WTC11 (cell line): ENCODE measurements around the gene NETO1. TPM values are rescaled to one million over a fixed set of nuclear protein-coding genes. Genes with fewer than 3 reads are reported as not detected.

ENCODE experiments used
- ATAC-seq: fragments of 200-7000 bp; cut with Tn5 transposase; 2 replicates; pipeline ENCODE4 v1.10.0; 2021; ENCODE audit warnings: mild to moderate bottlenecking, moderate library complexity
- CTCF ChIA-PET: fragments of 300-600 bp; sonication (Branson Sonifier 250); formaldehyde crosslinking; loops from one replicate; lab custom pipeline; 2021; ENCODE audit warnings: antibody characterized with exemption; lab: Charles Lee
- POLR2A ChIA-PET: fragments of 350-600 bp; sonication (Branson Sonifier 250); formaldehyde crosslinking; loops from one replicate; lab custom pipeline; 2021; ENCODE audit warnings: antibody characterized with exemption; lab: Charles Lee
- DNase-seq: peaks from one replicate; pipeline ENCODE4 v3.0.0; 2021; ENCODE audit warnings: low spot score
- H3K27ac Mint-ChIP-seq: 2 replicates; pipeline ENCODE4 v1.8.0; 2021; ENCODE audit warnings: mixed read lengths
- H3K27me3 Mint-ChIP-seq: 2 replicates; pipeline ENCODE4 v1.8.0; 2021; ENCODE audit warnings: low read depth, mild to moderate bottlenecking, moderate library complexity, mixed read lengths
- H3K36me3 Mint-ChIP-seq: 2 replicates; pipeline ENCODE4 v1.8.0; 2021; ENCODE audit warnings: mixed read lengths
- H3K4me1 Mint-ChIP-seq: 2 replicates; pipeline ENCODE4 v1.8.0; 2022; ENCODE audit warnings: mixed read lengths
- H3K4me3 Mint-ChIP-seq: 2 replicates; pipeline ENCODE4 v1.8.0; 2021; ENCODE audit warnings: mild to moderate bottlenecking, moderate library complexity, mixed read lengths
- H3K9me3 Mint-ChIP-seq: 2 replicates; pipeline ENCODE4 v1.8.0; 2021; ENCODE audit warnings: mixed read lengths
- ATF2 ChIP-seq: sonication (generic); formaldehyde crosslinking; IDR thresholded peaks from 2 replicates; pipeline ENCODE4 v1.8.1; 2022; ENCODE audit warnings: low read depth, missing genetic modification reagents, borderline replicate concordance
- CBFB ChIP-seq: sonication (generic); formaldehyde crosslinking; IDR thresholded peaks from 2 replicates; pipeline ENCODE4 v1.8.1; 2022; ENCODE audit warnings: mild to moderate bottlenecking, low read depth, missing genetic modification reagents
- ELF4 ChIP-seq: sonication (generic); formaldehyde crosslinking; IDR thresholded peaks from 2 replicates; pipeline ENCODE4 v1.8.1; 2022; ENCODE audit warnings: low read depth, mild to moderate bottlenecking, moderate library complexity, missing genetic modification reagents
- FOXK1 ChIP-seq: sonication (generic); formaldehyde crosslinking; IDR thresholded peaks from 2 replicates; pipeline ENCODE4 v1.8.0; 2022; ENCODE audit warnings: mild to moderate bottlenecking, moderate library complexity, missing genetic modification reagents
- IRF2 ChIP-seq: sonication (generic); formaldehyde crosslinking; IDR thresholded peaks from 2 replicates; pipeline ENCODE4 v1.8.0; 2022; ENCODE audit warnings: low read depth, missing genetic modification reagents, borderline replicate concordance
- JUN ChIP-seq: sonication (generic); formaldehyde crosslinking; IDR thresholded peaks from 2 replicates; pipeline ENCODE4 v1.8.0; 2023; ENCODE audit warnings: mild to moderate bottlenecking, missing genetic modification reagents
- MLX ChIP-seq: sonication (generic); formaldehyde crosslinking; IDR thresholded peaks from 2 replicates; pipeline ENCODE4 v1.8.1; 2023; ENCODE audit warnings: mild to moderate bottlenecking, missing genetic modification reagents, moderate library complexity
- MYBL2 ChIP-seq: sonication (generic); formaldehyde crosslinking; IDR thresholded peaks from 2 replicates; pipeline ENCODE4 v1.8.1; 2023; ENCODE audit warnings: mild to moderate bottlenecking, moderate library complexity, missing genetic modification reagents
- NFE2L1 ChIP-seq: sonication (generic); formaldehyde crosslinking; IDR thresholded peaks from 2 replicates; pipeline ENCODE4 v1.8.1; 2023; ENCODE audit warnings: missing genetic modification reagents
- NFYB ChIP-seq: sonication (generic); formaldehyde crosslinking; conservative IDR thresholded peaks from 2 replicates; pipeline ENCODE4 v1.8.0; 2022; ENCODE audit warnings: low read depth, missing genetic modification reagents
- NR1H2 ChIP-seq: sonication (generic); formaldehyde crosslinking; IDR thresholded peaks from 2 replicates; pipeline ENCODE4 v1.9.0; 2021; ENCODE audit warnings: mild to moderate bottlenecking, moderate library complexity, missing genetic modification reagents
- NR2C2 ChIP-seq: sonication (generic); formaldehyde crosslinking; IDR thresholded peaks from 2 replicates; pipeline ENCODE4 v1.8.0; 2022; ENCODE audit warnings: mild to moderate bottlenecking, missing genetic modification reagents
- OVOL2 ChIP-seq: fragments of 250-450 bp; sonication (Bioruptor Pico); IDR thresholded peaks from 2 replicates; pipeline ENCODE4 v1.9.0; 2021; ENCODE audit warnings: mild to moderate bottlenecking, borderline replicate concordance
- RELA ChIP-seq: sonication (generic); formaldehyde crosslinking; IDR thresholded peaks from 2 replicates; pipeline ENCODE4 v1.8.1; 2022; ENCODE audit warnings: missing genetic modification reagents, mild to moderate bottlenecking, borderline replicate concordance
- SOX15 ChIP-seq: fragments of 250-450 bp; sonication (Bioruptor Pico); IDR thresholded peaks from 2 replicates; pipeline ENCODE4 v1.9.0; 2021; ENCODE audit warnings: mild to moderate bottlenecking
- TCF7 ChIP-seq: sonication (generic); formaldehyde crosslinking; IDR thresholded peaks from 2 replicates; pipeline ENCODE4 v1.8.0; 2022; ENCODE audit warnings: mild to moderate bottlenecking, low read depth, missing genetic modification reagents, moderate library complexity
- USF2 ChIP-seq: sonication (generic); formaldehyde crosslinking; IDR thresholded peaks from 2 replicates; pipeline ENCODE4 v1.8.1; 2023; ENCODE audit warnings: mild to moderate bottlenecking, missing genetic modification reagents, moderate library complexity
- ZBTB43 ChIP-seq: sonication (generic); formaldehyde crosslinking; IDR thresholded peaks from 2 replicates; pipeline ENCODE4 v1.8.1; 2023; ENCODE audit warnings: mild to moderate bottlenecking, missing genetic modification reagents
- ZNF281 ChIP-seq: sonication (generic); formaldehyde crosslinking; IDR thresholded peaks from 2 replicates; pipeline ENCODE4 v1.8.0; 2023; ENCODE audit warnings: mild to moderate bottlenecking, missing genetic modification reagents
- ZNF671 ChIP-seq: fragments of 250-450 bp; sonication (Bioruptor Pico); IDR thresholded peaks from 2 replicates; pipeline ENCODE4 v1.8.0; 2021; ENCODE audit warnings: mild to moderate bottlenecking
- total RNA-seq: library from RNA; stranded (reverse); gene quantifications from 3 replicates; pipeline ENCODE4 v1.2.3, GENCODE V29; 2021
- TF ChIP-seq, protein P1 (sequence below): fragments of 250-450 bp; sonication (Bioruptor Pico); IDR thresholded peaks from 2 replicates; pipeline ENCODE4 v1.9.0; 2021; ENCODE audit warnings: moderate library complexity, mild to moderate bottlenecking, inconsistent platforms, borderline replicate concordance

NETO1 gene
- total RNA-seq, 1 experiment from 2014 or later: 33.1 TPM

DNA sequence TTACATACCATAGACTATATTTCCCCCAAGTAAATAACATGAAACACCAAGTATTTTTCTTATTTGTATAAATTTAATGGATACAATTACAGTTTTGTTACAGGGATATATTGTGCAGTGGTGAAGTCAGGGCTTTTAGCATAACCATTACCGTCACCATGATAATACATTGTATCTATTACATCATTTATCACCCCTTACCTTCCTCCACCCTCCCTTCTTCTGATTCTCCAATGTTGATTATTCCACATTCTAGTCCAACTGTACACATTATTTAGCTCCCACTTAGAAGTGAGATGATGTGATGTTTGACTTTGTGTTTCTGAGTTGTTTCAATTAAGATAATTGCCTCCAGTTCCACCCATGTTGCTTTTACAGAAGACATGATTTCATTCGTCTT is 35.2 kb upstream of the NETO1 start:
- Mint-ChIP-seq H3K9me3 (no peaks in the 10 kb centered on the region), H3K36me3 (no peaks in the 10 kb centered on the region), H3K27me3 (no peaks in the 10 kb centered on the region), H3K27ac (no peak overlapping the region), H3K4me3 (no peak overlapping the region), H3K4me1 (no peaks in the 10 kb centered on the region)
- no peak for TF ChIP-seq FOXK1 (CRISPR knock-in tag)
- TF ChIP-seq ZBTB43: no peak
- TF ChIP-seq IRF2: no peak
- TF ChIP-seq SOX15 (CRISPR knock-in tag): no peak
- TF ChIP-seq TCF7 (CRISPR knock-in tag): no peak
- no peak for TF ChIP-seq ATF2 (CRISPR knock-in tag)
- no peak for TF ChIP-seq JUN
- no peak for TF ChIP-seq RELA (CRISPR knock-in tag)
- POLR2A ChIA-PET: no interaction called here
- DNase-seq: no peak
- CTCF ChIA-PET: no interaction called here
- no peak for ATAC-seq

DNA sequence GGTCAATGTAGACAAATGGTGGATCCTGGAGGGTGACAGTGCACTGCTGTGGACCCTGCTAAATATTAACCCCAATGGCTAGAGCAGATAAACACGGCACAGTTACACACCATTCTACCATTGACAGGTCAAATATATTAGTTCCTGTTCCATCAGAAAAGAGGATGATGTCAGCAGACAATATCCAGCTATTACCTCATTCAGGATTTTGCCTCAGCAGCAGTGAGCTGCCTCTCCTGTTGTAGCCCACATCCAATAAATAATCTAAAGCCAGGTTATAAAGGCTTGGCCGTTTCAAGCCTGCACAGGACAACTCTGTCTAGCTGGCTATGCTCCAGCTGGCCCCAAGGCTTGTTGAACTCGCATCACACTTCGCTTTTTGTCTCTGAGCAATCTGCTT is 31.6 kb upstream of the NETO1 start:
- Mint-ChIP-seq H3K36me3 (no peaks in the 10 kb centered on the region), H3K27me3 (no peaks in the 10 kb centered on the region), H3K4me3 (no peak overlapping the region), H3K9me3 (peaks cover 5% of the 10 kb centered on the region; the same call in 1 of the 2 replicates), H3K27ac (no peak overlapping the region), H3K4me1 (no peaks in the 10 kb centered on the region)
- ATAC-seq (no peak), DNase-seq (no peak)
- POLR2A ChIA-PET: no interaction called here
- TF ChIP-seq CBFB (no peak), OVOL2 (CRISPR knock-in tag) (no peak), MYBL2 (CRISPR knock-in tag) (no peak), ZNF671 (CRISPR knock-in tag) (no peak), NR2C2 (CRISPR knock-in tag) (no peak), USF2 (CRISPR knock-in tag) (no peak), NFE2L1 (CRISPR knock-in tag) (no peak), NR1H2 (CRISPR knock-in tag) (no peak), MLX (CRISPR knock-in tag) (no peak), ELF4 (no peak), ZNF281 (no peak), IRF2 (no peak), NFYB (CRISPR knock-in tag) (no peak), RELA (CRISPR knock-in tag) (no peak)
- TF ChIP-seq, protein P1, sequence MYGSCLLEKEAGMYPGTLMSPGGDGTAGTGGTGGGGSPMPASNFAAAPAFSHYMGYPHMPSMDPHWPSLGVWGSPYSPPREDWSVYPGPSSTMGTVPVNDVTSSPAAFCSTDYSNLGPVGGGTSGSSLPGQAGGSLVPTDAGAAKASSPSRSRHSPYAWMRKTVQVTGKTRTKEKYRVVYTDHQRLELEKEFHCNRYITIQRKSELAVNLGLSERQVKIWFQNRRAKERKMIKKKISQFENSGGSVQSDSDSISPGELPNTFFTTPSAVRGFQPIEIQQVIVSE (CRISPR knock-in tag): no peak
- CTCF ChIA-PET: no interaction called here
